ENCODE data around the gene MT1X. TPM values are rescaled to one million over a fixed set of nuclear protein-coding genes. Genes with fewer than 3 reads are reported as not detected.
"Not testable (repeated sequence)": the region's sequence is repeated elsewhere in the genome, so short reads cannot be mapped to it uniquely, and the experiment has no call there.

Gene MT1X
- total RNA-seq, 1 experiment from 2014 or later, result 200 TPM

- no peak for DNase-seq (ENCODE audit: low read depth)
These were observed 29.1 kb upstream of the MT1X start for GRCh38 chr16:56653218-56653617.

GRCh38 chr16:56657555-56658326 is 24.5 kb upstream of the MT1X start, which contains the start of gene MT1F:
Gene MT1F, plus strand, starts transcription at chr16:56657959. Its CDS starts 100 bp downstream, at chr16:56658059.
- DNase-seq (ENCODE audit: low read depth), result peak; percentile 79

GRCh38 chr16:56658327-56658875 is 23.9 kb upstream of the MT1X start:
- DNase-seq (ENCODE audit: low read depth), result no peak

- DNase-seq (ENCODE audit: low read depth), result no peak
These were observed 19.6 kb upstream of the MT1X start for GRCh38 chr16:56662357-56663354.

- DNase-seq (ENCODE audit: low read depth), result no peak
These were observed 17.8 kb upstream of the MT1X start for GRCh38 chr16:56664506-56664905.

GRCh38 chr16:56665286-56666261 is 16.7 kb upstream of the MT1X start:
- not testable (repeated sequence) for DNase-seq (ENCODE audit: low read depth)

GRCh38 chr16:56667581-56668571 is 14.4 kb upstream of the MT1X start, which contains the start of gene MT1G:
Gene MT1G, minus strand, starts transcription at chr16:56668065. Its CDS starts 72 bp downstream, at chr16:56667993.
- no peak for DNase-seq (ENCODE audit: low read depth)

- no peak for DNase-seq (ENCODE audit: low read depth)
These were observed 13.0 kb upstream of the MT1X start, which contains the start of gene MT1H for GRCh38 chr16:56669005-56669839. Gene MT1H, plus strand, starts transcription at chr16:56669814. Its CDS starts 71 bp downstream, at chr16:56669885.

GRCh38 chr16:56669840-56670619 is 12.2 kb upstream of the MT1X start:
- no peak for DNase-seq (ENCODE audit: low read depth)

- DNase-seq (ENCODE audit: low read depth), result no peak
These were observed 11.7 kb upstream of the MT1X start for GRCh38 chr16:56670620-56670934.

GRCh38 chr16:56671691-56672090 is 10.6 kb upstream of the MT1X start:
- DNase-seq (ENCODE audit: low read depth), result not testable (repeated sequence)

GRCh38 chr16:56672171-56672570 is 10.1 kb upstream of the MT1X start:
- not testable (repeated sequence) for DNase-seq (ENCODE audit: low read depth)

- DNase-seq (ENCODE audit: low read depth), result no peak
These were observed 9.3 kb upstream of the MT1X start for GRCh38 chr16:56672761-56673536.

GRCh38 chr16:56673921-56674320 is 8.3 kb upstream of the MT1X start:
- DNase-seq (ENCODE audit: low read depth), result peak; percentile 13

- not testable (repeated sequence) for DNase-seq (ENCODE audit: low read depth)
These were observed 7.7 kb upstream of the MT1X start for GRCh38 chr16:56674570-56674969.

- no peak for DNase-seq (ENCODE audit: low read depth)
These were observed 6.5 kb upstream of the MT1X start for GRCh38 chr16:56675685-56676210.

GRCh38 chr16:56677474-56677873 is 4.8 kb upstream of the MT1X start:
- DNase-seq (ENCODE audit: low read depth), result no peak
